ENCODE data around the gene LHX1. TPM values are rescaled to one million over a fixed set of nuclear protein-coding genes. Genes with fewer than 3 reads are reported as not detected.

LHX1 gene
- total RNA-seq: 10 to 100 TPM in 4 of 8 experiments, 1 to 10 TPM in 2, under 1 TPM in 1, not detected in 1; 0.49 to 23.3 (median 13.8) TPM

GRCh38 chr17:36937001-36937958 is at the start of gene LHX1:
Gene LHX1, plus strand, starts transcription at chr17:36937475. Its CDS starts 723 bp downstream, at chr17:36938198.
- Histone ChIP-seq H3K4me1 (replicated peaks in 1 of 2) (peaks cover 26 to 50% of the 10 kb centered on the region in 2 donors), H3K27ac (no peak within 1 kb of the TSS), H3K4me3 (peak within 1 kb of the TSS; percentile 43 to 87 (median 73))
- WGBS, 10 experiments: 0 to 6% (median 0%) methylated on average over 3 to 35 of the region's 75 CpGs; no CpG with 5 or more reads in 1 of the 10 experiments
- ATAC-seq (replicated peaks in 6 of 8): peak in 4 of 8 experiments; percentile 7 to 25 (median 15)
- in situ Hi-C loops (cut with MboI; ENCODE audit: low pct_unique_long_range_greater_than_20kb in 2 of 9, low sequenced_read_pairs in 9 of 9, unreplicated experiment in 9 of 9): loop anchor here in 5 of 9 experiments (25.0 kb wide), 2 partner anchors 225 to 300 kb away; no protein-coding TSS in a partner anchor

- ATAC-seq (replicated peaks in 6 of 8): no peak
- 40 to 100% (median 94%) methylated on average over 1 to 5 of the region's 8 CpGs; no CpG with 5 or more reads in 3 of the 10 experiments for WGBS, 10 experiments
- H3K4me1 ChIP-seq (replicated peaks in 1 of 2): peaks cover 49 to 50% of the 10 kb centered on the region in 2 donors
- H3K4me3 ChIP-seq: no peak overlapping the region
- in situ Hi-C loops (cut with MboI; ENCODE audit: low pct_unique_long_range_greater_than_20kb in 2 of 9, low sequenced_read_pairs in 9 of 9, unreplicated experiment in 9 of 9): no loop called here
- peak overlapping the region in 1 of 2 donors; percentile 8 for H3K27ac ChIP-seq
Measured at GRCh38 chr17:36888236-36888951, 48.9 kb upstream of the LHX1 start.

- ATAC-seq (replicated peaks in 6 of 8): peak in 5 of 8 experiments; percentile 60 to 82 (median 77)
- 0 to 85% (median 43%) methylated on average over 2 to 5 of the region's 8 CpGs; no CpG with 5 or more reads in 1 of the 10 experiments for WGBS, 10 experiments
- in situ Hi-C loops (cut with MboI; ENCODE audit: low pct_unique_long_range_greater_than_20kb in 2 of 9, low sequenced_read_pairs in 9 of 9, unreplicated experiment in 9 of 9): no loop called here
Measured at GRCh38 chr17:36889770-36890349, 47.4 kb upstream of the LHX1 start.

GRCh38 chr17:36890398-36891168 is 46.7 kb upstream of the LHX1 start:
- WGBS, 10 experiments: 0 to 40% (median 40%) methylated on average over 1 of the region's 13 CpGs; no CpG with 5 or more reads in 7 of the 10 experiments
- peak in 5 of 8 experiments; percentile 63 to 83 (median 82) for ATAC-seq (replicated peaks in 6 of 8)
- peak overlapping the region; percentile 67 to 84 for H3K27ac ChIP-seq
- H3K4me1 ChIP-seq (replicated peaks in 1 of 2): peaks cover 43% of the 10 kb centered on the region in 2 donors
- H3K4me3 ChIP-seq: no peak overlapping the region
- in situ Hi-C loops (cut with MboI; ENCODE audit: low pct_unique_long_range_greater_than_20kb in 2 of 9, low sequenced_read_pairs in 9 of 9, unreplicated experiment in 9 of 9): no loop called here

More at GRCh38 chr17:36889770-36890349, 47.4 kb upstream of the LHX1 start:
- H3K27ac ChIP-seq: peak overlapping the region; percentile 67 to 84
- no peak overlapping the region for H3K4me3 ChIP-seq
- peaks cover 44 to 45% of the 10 kb centered on the region in 2 donors for H3K4me1 ChIP-seq (replicated peaks in 1 of 2)

GRCh38 chr17:36892112-36892838 is 45.0 kb upstream of the LHX1 start:
- in situ Hi-C loops (cut with MboI; ENCODE audit: low pct_unique_long_range_greater_than_20kb in 2 of 9, low sequenced_read_pairs in 9 of 9, unreplicated experiment in 9 of 9): no loop called here
- H3K4me3 ChIP-seq: no peak overlapping the region
- no peak overlapping the region for H3K27ac ChIP-seq
- 78 to 92% (median 86%) methylated on average over 1 to 5 of the region's 7 CpGs; no CpG with 5 or more reads in 5 of the 10 experiments for WGBS, 10 experiments
- ATAC-seq (replicated peaks in 6 of 8): peak in 1 of 8 experiments; percentile 13
- H3K4me1 ChIP-seq (replicated peaks in 1 of 2): peaks cover 43% of the 10 kb centered on the region in 2 donors

- Histone ChIP-seq H3K4me3 (no peak overlapping the region), H3K27ac (no peak overlapping the region), H3K4me1 (replicated peaks in 1 of 2) (peaks cover 28 to 31% of the 10 kb centered on the region in 2 donors)
- ATAC-seq (replicated peaks in 6 of 8): peak in 3 of 8 experiments; percentile 81 to 99 (median 87)
- WGBS, 10 experiments: 70 to 96% (median 86%) methylated on average over 2 to 5 of the region's 9 CpGs; no CpG with 5 or more reads in 5 of the 10 experiments
- in situ Hi-C loops (cut with MboI; ENCODE audit: low pct_unique_long_range_greater_than_20kb in 2 of 9, low sequenced_read_pairs in 9 of 9, unreplicated experiment in 9 of 9): no loop called here
Measured at GRCh38 chr17:36894177-36894576, 43.1 kb upstream of the LHX1 start.

- no peak for ATAC-seq (replicated peaks in 6 of 8)
- WGBS, 10 experiments: 35 to 96% (median 81%) methylated on average over 1 to 4 of the region's 5 CpGs; no CpG with 5 or more reads in 4 of the 10 experiments
- in situ Hi-C loops (cut with MboI; ENCODE audit: low pct_unique_long_range_greater_than_20kb in 2 of 9, low sequenced_read_pairs in 9 of 9, unreplicated experiment in 9 of 9): no loop called here
Measured at GRCh38 chr17:36894925-36895324, 42.4 kb upstream of the LHX1 start.

GRCh38 chr17:36899250-36900159 is 37.8 kb upstream of the LHX1 start:
- Histone ChIP-seq H3K4me1 (replicated peaks in 1 of 2) (peaks cover 18 to 24% of the 10 kb centered on the region in 2 donors), H3K4me3 (no peak overlapping the region), H3K27ac (peak overlapping the region; percentile 12 to 14)
- in situ Hi-C loops (cut with MboI; ENCODE audit: low pct_unique_long_range_greater_than_20kb in 2 of 9, low sequenced_read_pairs in 9 of 9, unreplicated experiment in 9 of 9): no loop called here
- WGBS, 10 experiments: 0 to 60% (median 40%) methylated on average over 1 to 2 of the region's 7 CpGs; no CpG with 5 or more reads in 3 of the 10 experiments
- ATAC-seq (replicated peaks in 6 of 8): peak in 5 of 8 experiments; percentile 81 to 92 (median 85)

More at GRCh38 chr17:36894925-36895324, 42.4 kb upstream of the LHX1 start:
- Histone ChIP-seq H3K4me3 (no peak overlapping the region), H3K27ac (no peak overlapping the region), H3K4me1 (replicated peaks in 1 of 2) (peaks cover 28 to 31% of the 10 kb centered on the region in 2 donors)

GRCh38 chr17:36900160-36900512 is 37.1 kb upstream of the LHX1 start:
- peak overlapping the region; percentile 12 to 14 for H3K27ac ChIP-seq
- ATAC-seq (replicated peaks in 6 of 8): peak in 5 of 8 experiments; percentile 12 to 35 (median 24)
- no peak overlapping the region for H3K4me3 ChIP-seq
- in situ Hi-C loops (cut with MboI; ENCODE audit: low pct_unique_long_range_greater_than_20kb in 2 of 9, low sequenced_read_pairs in 9 of 9, unreplicated experiment in 9 of 9): no loop called here
- peaks cover 18 to 24% of the 10 kb centered on the region in 2 donors for H3K4me1 ChIP-seq (replicated peaks in 1 of 2)
- WGBS, 10 experiments: 40 to 83% (median 53%) methylated on average over 1 to 4 of the region's 7 CpGs; no CpG with 5 or more reads in 5 of the 10 experiments

- in situ Hi-C loops (cut with MboI; ENCODE audit: low pct_unique_long_range_greater_than_20kb in 2 of 9, low sequenced_read_pairs in 9 of 9, unreplicated experiment in 9 of 9): no loop called here
Measured at GRCh38 chr17:36901506-36901905, 35.8 kb upstream of the LHX1 start.

More at GRCh38 chr17:36901506-36901905, 35.8 kb upstream of the LHX1 start:
- peaks cover 19 to 24% of the 10 kb centered on the region in 2 donors for H3K4me1 ChIP-seq (replicated peaks in 1 of 2)
- H3K4me3 ChIP-seq: no peak overlapping the region
- ATAC-seq (replicated peaks in 6 of 8): peak in 5 of 8 experiments; percentile 46 to 70 (median 60)
- no peak overlapping the region for H3K27ac ChIP-seq
- WGBS, 10 experiments: 40 to 100% (median 61%) methylated on average over 1 to 12 of the region's 14 CpGs; no CpG with 5 or more reads in 3 of the 10 experiments
